Esophagus (tissue), 2 donors: Measurements from ENCODE around the gene C17orf50. TPM values are rescaled to one million over a fixed set of nuclear protein-coding genes. Genes with fewer than 3 reads are reported as not detected.

ENCODE experiments used
- H3K27ac ChIP-seq, 2 donors: one replicate each; pipeline ENCODE4 v1.5.1; 2013; ENCODE audit warnings: low read depth in 2 of 2, mild to moderate bottlenecking in 2 of 2, inconsistent platforms in 1 of 2, low read length in 1 of 2, moderate library complexity in 1 of 2
- H3K27me3 ChIP-seq, 2 donors: one replicate each; pipeline ENCODE4 v1.6.1; 2013; ENCODE audit warnings: low read length in 2 of 2, control low read depth in 1 of 2, mild to moderate bottlenecking in 1 of 2; ENCODE audit not compliant: insufficient read depth in 2 of 2, control insufficient read depth in 1 of 2
- H3K36me3 ChIP-seq, 2 donors: one replicate each; pipeline ENCODE4 v1.6.1; 2013; ENCODE audit warnings: low read length in 1 of 2; ENCODE audit not compliant: control insufficient read depth in 2 of 2, insufficient read depth in 2 of 2
- H3K4me1 ChIP-seq, 2 donors: one replicate each; pipeline ENCODE4 v1.6.1; 2013; ENCODE audit warnings: low read length in 1 of 2; ENCODE audit not compliant: control insufficient read depth in 2 of 2, insufficient read depth in 2 of 2
- H3K4me3 ChIP-seq, 2 donors: one replicate each; pipeline ENCODE4 v1.5.1; 2013; ENCODE audit warnings: low read length in 2 of 2, mild to moderate bottlenecking in 2 of 2, low read depth in 1 of 2, moderate library complexity in 1 of 2
- H3K9me3 ChIP-seq, 2 donors: one replicate each; pipeline ENCODE4 v1.6.1; 2013; ENCODE audit warnings: mild to moderate bottlenecking in 2 of 2, low read depth in 1 of 2, low read length in 1 of 2, moderate library complexity in 1 of 2; ENCODE audit not compliant: control insufficient read depth in 2 of 2, insufficient read depth in 1 of 2
- WGBS, 2 donors: extraction: QIAGEN DNeasy Blood & Tissue Kit; methylation state at CpG; one replicate each; pipeline ENCODE4 v1.1.7; 2013; 5-methylcytosine and 5-hydroxymethylcytosine counted together
- polyA plus RNA-seq, 2 donors: library from polyadenylated mRNA; stranded (reverse); fragments of 200-250 nt; gene quantifications; one replicate each; pipeline ENCODE4 v1.2.3, GENCODE V29; 2013
- donor health status: healthy with polysubstance abuse.
- donor health status: Bipolar disorder and iron deficiency.

C17orf50 gene
- polyA plus RNA-seq, 2 donors = 0.14 TPM; not detected in 1

GRCh38 chr17:35731917-35732805, 28.5 kb upstream of the C17orf50 start:
- 22 to 33% methylated on average over 27 to 45 of the region's 47 CpGs for WGBS, 2 donors
- H3K36me3 ChIP-seq = peaks cover 0 to 2% of the 10 kb centered on the region in 2 donors
- no peak overlapping the region for H3K27ac ChIP-seq
- H3K4me1 ChIP-seq = peaks cover 5 to 13% of the 10 kb centered on the region in 2 donors
- no peaks in the 10 kb centered on the region for H3K27me3 ChIP-seq
- no peaks in the 10 kb centered on the region for H3K9me3 ChIP-seq
- H3K4me3 ChIP-seq = peak overlapping the region; percentile 32 to 61

GRCh38 chr17:35732806-35733136, 27.9 kb upstream of the C17orf50 start:
- no peak overlapping the region for H3K4me3 ChIP-seq
- WGBS, 2 donors = 78 to 79% methylated on average over 1 of the region's 1 CpG
- no peak overlapping the region for H3K27ac ChIP-seq
- H3K27me3 ChIP-seq = no peaks in the 10 kb centered on the region
- no peaks in the 10 kb centered on the region for H3K36me3 ChIP-seq
- no peaks in the 10 kb centered on the region for H3K9me3 ChIP-seq
- peaks cover 5 to 13% of the 10 kb centered on the region in 2 donors for H3K4me1 ChIP-seq

DNA sequence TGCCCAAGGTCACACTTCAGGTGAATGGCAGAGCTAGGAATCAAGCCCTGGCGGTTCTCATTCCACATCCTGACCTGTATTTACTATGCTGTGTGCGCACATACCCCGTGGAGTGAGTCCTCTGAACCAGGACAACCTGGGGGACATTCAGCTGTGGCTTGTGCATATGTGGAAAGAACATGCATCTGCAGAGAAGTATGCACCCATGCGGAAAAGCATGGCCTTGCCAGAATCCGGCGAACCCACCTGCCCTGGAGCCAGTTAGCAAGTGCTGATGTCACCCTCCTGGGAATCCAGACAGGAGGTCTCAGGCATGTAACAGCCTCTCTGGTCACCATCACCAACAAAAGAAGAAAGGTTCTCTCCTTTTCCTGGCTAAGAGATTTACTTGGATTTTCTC, 27.3 kb upstream of the C17orf50 start:
- 70 to 80% methylated on average over 6 of the region's 6 CpGs for WGBS, 2 donors
- Histone ChIP-seq H3K4me1 (peaks cover 5 to 12% of the 10 kb centered on the region in 2 donors), H3K27ac (no peak overlapping the region), H3K9me3 (no peaks in the 10 kb centered on the region), H3K4me3 (no peak overlapping the region), H3K36me3 (no peaks in the 10 kb centered on the region), H3K27me3 (no peaks in the 10 kb centered on the region)

DNA sequence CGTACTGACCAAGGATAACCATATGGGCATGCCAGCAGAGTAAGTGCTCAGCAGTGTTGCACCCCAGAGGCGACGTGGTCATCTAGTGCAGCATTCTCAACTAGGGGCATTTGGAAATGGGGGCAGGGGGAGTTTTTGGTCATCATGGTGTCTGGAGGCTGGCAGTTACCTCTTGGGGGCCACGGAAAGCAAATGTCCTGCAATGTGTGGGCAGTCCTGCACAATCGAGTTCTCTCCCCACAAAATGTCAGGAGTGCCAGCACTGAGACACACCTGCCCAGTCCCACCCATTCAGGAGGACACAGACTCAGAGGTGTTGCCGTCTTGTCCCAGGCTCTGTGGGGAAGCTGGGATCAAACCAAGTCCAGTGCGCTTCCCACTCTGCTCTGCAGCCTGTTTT, 26.3 kb upstream of the C17orf50 start:
- no peaks in the 10 kb centered on the region for H3K27me3 ChIP-seq
- H3K36me3 ChIP-seq = no peaks in the 10 kb centered on the region
- H3K9me3 ChIP-seq = no peaks in the 10 kb centered on the region
- 83 to 86% methylated on average over 7 of the region's 7 CpGs for WGBS, 2 donors
- H3K27ac ChIP-seq = no peak overlapping the region
- H3K4me1 ChIP-seq = peaks cover 5 to 11% of the 10 kb centered on the region in 2 donors
- no peak overlapping the region for H3K4me3 ChIP-seq

DNA sequence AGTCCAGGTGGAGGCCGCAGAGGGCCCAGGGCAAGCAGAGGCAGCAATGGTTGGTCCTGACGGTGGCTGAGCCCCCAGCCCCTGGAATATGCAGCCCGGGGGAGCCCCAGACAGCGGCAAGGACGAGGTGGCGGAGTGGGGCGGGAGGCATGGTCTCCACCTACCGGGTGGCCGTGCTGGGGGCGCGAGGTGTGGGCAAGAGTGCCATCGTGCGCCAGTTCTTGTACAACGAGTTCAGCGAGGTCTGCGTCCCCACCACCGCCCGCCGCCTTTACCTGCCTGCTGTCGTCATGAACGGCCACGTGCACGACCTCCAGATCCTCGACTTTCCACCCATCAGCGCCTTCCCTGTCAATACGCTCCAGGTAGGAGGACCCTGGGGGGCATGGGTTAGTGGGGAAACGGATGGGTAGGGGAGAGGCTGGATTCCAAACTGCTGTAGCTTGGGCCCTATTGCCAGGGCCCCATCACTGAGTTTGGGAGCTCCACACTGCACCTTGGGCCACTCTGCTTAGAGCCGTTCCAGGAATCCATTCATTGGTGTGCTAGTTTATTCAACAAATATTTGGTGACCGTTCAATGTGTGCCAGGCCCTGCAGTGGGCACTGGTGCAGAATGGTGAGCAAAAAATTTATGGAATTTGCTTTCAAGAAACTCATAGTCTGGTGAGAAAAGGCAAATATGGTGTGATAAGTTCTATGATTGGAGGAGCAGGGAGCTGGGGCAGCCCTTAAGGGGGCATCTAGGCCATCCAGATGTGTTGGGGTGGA, 25.5 kb upstream of the C17orf50 start:
- H3K27ac ChIP-seq = no peak overlapping the region
- no peak overlapping the region for H3K4me3 ChIP-seq
- H3K9me3 ChIP-seq = no peaks in the 10 kb centered on the region
- H3K27me3 ChIP-seq = no peaks in the 10 kb centered on the region
- 80 to 86% methylated on average over 29 of the region's 29 CpGs for WGBS, 2 donors
- peaks cover 5 to 11% of the 10 kb centered on the region in 2 donors for H3K4me1 ChIP-seq
- H3K36me3 ChIP-seq = no peaks in the 10 kb centered on the region

GRCh38 chr17:35736236-35736635, 24.5 kb upstream of the C17orf50 start:
- Histone ChIP-seq H3K4me1 (peaks cover 7 to 12% of the 10 kb centered on the region in 2 donors), H3K27me3 (peaks cover 0 to 7% of the 10 kb centered on the region in 2 donors), H3K27ac (no peak overlapping the region), H3K9me3 (peaks cover 0 to 6% of the 10 kb centered on the region in 2 donors), H3K4me3 (no peak overlapping the region), H3K36me3 (no peaks in the 10 kb centered on the region)
- 89 to 92% methylated on average over 5 of the region's 5 CpGs for WGBS, 2 donors

- WGBS, 2 donors = 82 to 88% methylated on average over 5 of the region's 5 CpGs
- H3K27me3 ChIP-seq = peaks cover 0 to 10% of the 10 kb centered on the region in 2 donors
These were observed 22.1 kb upstream of the C17orf50 start for GRCh38 chr17:35738519-35739133.

GRCh38 chr17:35740216-35740615, 20.5 kb upstream of the C17orf50 start:
- H3K27me3 ChIP-seq = peaks cover 0 to 10% of the 10 kb centered on the region in 2 donors
- peaks cover 0 to 6% of the 10 kb centered on the region in 2 donors for H3K9me3 ChIP-seq
- peaks cover 5 to 9% of the 10 kb centered on the region in 2 donors for H3K4me1 ChIP-seq
- no peaks in the 10 kb centered on the region for H3K36me3 ChIP-seq
- H3K27ac ChIP-seq = no peak overlapping the region
- H3K4me3 ChIP-seq = no peak overlapping the region
- WGBS, 2 donors = 85 to 90% methylated on average over 7 of the region's 7 CpGs

More at GRCh38 chr17:35738519-35739133, 22.1 kb upstream of the C17orf50 start:
- Histone ChIP-seq H3K27ac (no peak overlapping the region), H3K4me1 (peaks cover 5 to 9% of the 10 kb centered on the region in 2 donors), H3K9me3 (peaks cover 0 to 6% of the 10 kb centered on the region in 2 donors), H3K36me3 (no peaks in the 10 kb centered on the region), H3K4me3 (no peak overlapping the region)
